Raji (cell line): ENCODE data around the gene BBOX1.

Experiments
- POLR2A ChIP-seq: IDR thresholded peaks from 2 replicates; pipeline ENCODE4 v1.6.1; 2011; ENCODE audit warnings: low read depth, low read length, control low read depth; ENCODE audit not compliant: insufficient read depth

BBOX1 gene

GRCh38 chr11:27171376-27171958 is 130.9 kb downstream of the BBOX1 start:
- no peak for TF ChIP-seq POLR2A

- no peak for TF ChIP-seq POLR2A
These were observed 132.9 kb downstream of the BBOX1 start for GRCh38 chr11:27173545-27173944.

GRCh38 chr11:27174021-27174420 is 133.4 kb downstream of the BBOX1 start:
- TF ChIP-seq POLR2A: no peak

- TF ChIP-seq POLR2A: no peak
These were observed 134.1 kb downstream of the BBOX1 start for GRCh38 chr11:27174672-27175210.
